ENCODE results near the gene SEMA4A.

DNA sequence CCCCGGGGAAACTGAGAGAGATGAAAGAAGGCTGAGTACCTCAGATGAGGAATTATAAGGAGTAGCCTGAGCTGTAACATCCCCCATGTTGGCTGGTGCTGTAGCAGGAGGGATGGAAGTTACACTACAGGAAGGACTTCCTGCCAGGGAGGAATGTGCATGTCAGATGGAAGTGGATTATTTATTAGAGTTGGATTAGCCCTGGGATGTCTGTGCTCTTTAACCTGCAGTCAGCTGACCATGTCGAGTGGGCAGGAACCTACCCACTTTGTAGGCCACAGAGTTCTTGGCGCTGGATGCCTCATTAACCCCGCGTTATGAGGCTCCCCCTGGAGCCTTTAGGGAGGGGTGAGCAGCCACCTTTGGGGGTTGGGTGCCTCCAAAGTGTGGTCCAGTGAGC is 757 bp upstream of the SEMA4A start:
- TF ChIP-seq, protein P1, sequence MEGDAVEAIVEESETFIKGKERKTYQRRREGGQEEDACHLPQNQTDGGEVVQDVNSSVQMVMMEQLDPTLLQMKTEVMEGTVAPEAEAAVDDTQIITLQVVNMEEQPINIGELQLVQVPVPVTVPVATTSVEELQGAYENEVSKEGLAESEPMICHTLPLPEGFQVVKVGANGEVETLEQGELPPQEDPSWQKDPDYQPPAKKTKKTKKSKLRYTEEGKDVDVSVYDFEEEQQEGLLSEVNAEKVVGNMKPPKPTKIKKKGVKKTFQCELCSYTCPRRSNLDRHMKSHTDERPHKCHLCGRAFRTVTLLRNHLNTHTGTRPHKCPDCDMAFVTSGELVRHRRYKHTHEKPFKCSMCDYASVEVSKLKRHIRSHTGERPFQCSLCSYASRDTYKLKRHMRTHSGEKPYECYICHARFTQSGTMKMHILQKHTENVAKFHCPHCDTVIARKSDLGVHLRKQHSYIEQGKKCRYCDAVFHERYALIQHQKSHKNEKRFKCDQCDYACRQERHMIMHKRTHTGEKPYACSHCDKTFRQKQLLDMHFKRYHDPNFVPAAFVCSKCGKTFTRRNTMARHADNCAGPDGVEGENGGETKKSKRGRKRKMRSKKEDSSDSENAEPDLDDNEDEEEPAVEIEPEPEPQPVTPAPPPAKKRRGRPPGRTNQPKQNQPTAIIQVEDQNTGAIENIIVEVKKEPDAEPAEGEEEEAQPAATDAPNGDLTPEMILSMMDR (IDR thresholded peaks at IDR 0.05) = no peak
- no peak for TF ChIP-seq POLR2A (IDR thresholded peaks at IDR 0.05; ENCODE audit: low read depth)
- TF ChIP-seq POLR2AphosphoS5 (IDR thresholded peaks at IDR 0.05) = no peak
